IMR-90 (cell line): ENCODE data around the gene NKX2-1. TPM values are rescaled to one million over a fixed set of nuclear protein-coding genes. Genes with fewer than 3 reads are reported as not detected.

Experiments
- ATAC-seq: fragments of 200-7000 bp; cut with Tn5 transposase; 2 replicates; pipeline ENCODE4 v1.9.1; 2020; ENCODE audit warnings: low read depth, mild to moderate bottlenecking, moderate library complexity
- BruUV-seq: library from RNA; stranded (reverse); fragments of 400-500 nt; replicated peaks from 2 replicates; lab custom pipeline; 2021; lab: Mats Ljungman, UMichigan
- CTCF ChIA-PET: fragments of 300-600 bp; formaldehyde crosslinking; extraction: SDS; loops from one replicate; lab custom pipeline; 2021; ENCODE audit warnings: antibody characterized with exemption; lab: Yijun Ruan, JAX
- POLR2A ChIA-PET: fragments of 300-600 bp; sonication (Branson Sonifier 250); formaldehyde crosslinking; loops from one replicate; lab custom pipeline; 2022; ENCODE audit warnings: antibody characterized with exemption; ENCODE audit not compliant: unreplicated experiment; lab: Charles Lee
- DNase-seq: peaks from one replicate; pipeline ENCODE4 v3.0.0; 2013
- H2AFZ ChIP-seq: replicated peaks from 2 replicates; pipeline ENCODE3; 2013; ENCODE audit warnings: low read length, mild to moderate bottlenecking; ENCODE audit not compliant: poor library complexity
- H2AK5ac ChIP-seq: 2 replicates; pipeline ENCODE4 v1.6.1; 2013; ENCODE audit warnings: low read depth, low read length, inconsistent platforms
- H2AK9ac ChIP-seq: replicated peaks from 2 replicates; pipeline ENCODE3; 2013; ENCODE audit warnings: mild to moderate bottlenecking, low read depth, low read length, moderate library complexity; ENCODE audit not compliant: poor library complexity
- H2BK120ac ChIP-seq: 2 replicates; pipeline ENCODE4 v1.6.1; 2013; ENCODE audit warnings: low read depth, low read length, inconsistent platforms
- H2BK15ac ChIP-seq: 3 replicates; pipeline ENCODE4 v1.6.1; 2013; ENCODE audit warnings: low read depth, low read length, inconsistent platforms
- H2BK20ac ChIP-seq: 2 replicates; pipeline ENCODE4 v1.6.1; 2013; ENCODE audit warnings: low read depth, mild to moderate bottlenecking, inconsistent platforms, low read length, moderate library complexity
- H2BK5ac ChIP-seq: 2 replicates; pipeline ENCODE4 v1.6.1; 2013; ENCODE audit warnings: mild to moderate bottlenecking, low read depth, low read length, inconsistent platforms; ENCODE audit not compliant: poor library complexity, severe bottlenecking
- H3K14ac ChIP-seq: replicated peaks from 2 replicates; pipeline ENCODE4 v1.6.1; 2013; ENCODE audit warnings: low read depth, low read length, inconsistent platforms
- H3K18ac ChIP-seq: 2 replicates; pipeline ENCODE4 v1.6.1; 2013; ENCODE audit warnings: low read depth, low read length, control low read depth
- H3K23ac ChIP-seq: 2 replicates; pipeline ENCODE4 v1.6.1; 2013; ENCODE audit warnings: low read depth, low read length, inconsistent platforms
- H3K27ac ChIP-seq: 2 replicates; pipeline ENCODE4 v1.5.1; 2013; ENCODE audit warnings: mild to moderate bottlenecking, control low read depth, low read length; ENCODE audit not compliant: insufficient read depth
- H3K27me3 ChIP-seq: 2 replicates; pipeline ENCODE4 v1.6.1; 2013; ENCODE audit warnings: low read length; ENCODE audit not compliant: control insufficient read depth, insufficient read depth
- H3K36me3 ChIP-seq: 2 replicates; pipeline ENCODE4 v1.6.1; 2013; ENCODE audit warnings: low read length, mixed read lengths; ENCODE audit not compliant: control insufficient read depth, insufficient read depth
- H3K4ac ChIP-seq: 2 replicates; pipeline ENCODE4 v1.6.1; 2013; ENCODE audit warnings: low read depth, low read length, inconsistent platforms
- H3K4me1 ChIP-seq: 2 replicates; pipeline ENCODE4 v1.6.1; 2013; ENCODE audit warnings: low read length, mixed read lengths; ENCODE audit not compliant: control insufficient read depth, insufficient read depth
- H3K4me2 ChIP-seq: 2 replicates; pipeline ENCODE4 v1.6.1; 2013; ENCODE audit warnings: low read depth, mild to moderate bottlenecking, control low read depth, low read length, moderate library complexity
- H3K4me3 ChIP-seq: 2 replicates; pipeline ENCODE4 v1.5.1; 2013; ENCODE audit warnings: low read depth, mild to moderate bottlenecking, control low read depth, low read length, moderate library complexity; ENCODE audit not compliant: insufficient read depth
- H3K56ac ChIP-seq: 2 replicates; pipeline ENCODE4 v1.6.1; 2013; ENCODE audit warnings: low read length, inconsistent platforms; ENCODE audit not compliant: insufficient read depth; ENCODE audit errors: extremely low read depth
- H3K79me1 ChIP-seq, 2 experiments: 2 replicates each; pipeline ENCODE4 v1.6.1; 2013; ENCODE audit warnings: low read length in 2 of 2, inconsistent platforms in 1 of 2, low read depth in 1 of 2
- H3K9ac ChIP-seq: 2 replicates; pipeline ENCODE4 v1.6.1; 2013; ENCODE audit warnings: low read depth, low read length, control low read depth
- H3K9me1 ChIP-seq: 2 replicates; pipeline ENCODE4 v1.6.1; 2013; ENCODE audit warnings: low read length, inconsistent platforms; ENCODE audit not compliant: insufficient read depth
- H3K9me3 ChIP-seq: 2 replicates; pipeline ENCODE4 v1.6.1; 2013; ENCODE audit warnings: low read length; ENCODE audit not compliant: control insufficient read depth, insufficient read depth
- H4K20me1 ChIP-seq: 2 replicates; pipeline ENCODE4 v1.6.1; 2013; ENCODE audit warnings: low read length, inconsistent platforms; ENCODE audit not compliant: insufficient read depth
- H4K5ac ChIP-seq: 2 replicates; pipeline ENCODE4 v1.6.1; 2013; ENCODE audit warnings: mild to moderate bottlenecking, low read depth, low read length, control low read depth
- H4K8ac ChIP-seq, 2 experiments: 2 replicates each; pipeline ENCODE4 v1.6.1; 2013; ENCODE audit warnings: low read depth in 2 of 2, low read length in 2 of 2, control low read depth in 1 of 2, inconsistent platforms in 1 of 2
- H4K91ac ChIP-seq: 2 replicates; pipeline ENCODE4 v1.6.1; 2013; ENCODE audit warnings: low read depth, low read length, inconsistent platforms; ENCODE audit not compliant: insufficient read depth
- BHLHE40 ChIP-seq: fragments of 150-350 bp; IDR thresholded peaks from 2 replicates; pipeline ENCODE4 v1.6.1; 2016; ENCODE audit warnings: mild to moderate bottlenecking, low read depth, low read length
- CEBPB ChIP-seq: IDR thresholded peaks from 2 replicates; pipeline ENCODE4 v1.6.1; 2012; ENCODE audit warnings: low read depth, low read length, improper control_type of control experiment
- CHD1 ChIP-seq: IDR thresholded peaks from 2 replicates; pipeline ENCODE4 v1.6.1; 2012; ENCODE audit warnings: low read depth, low read length, improper control_type of control experiment
- CTCF ChIP-seq: conservative IDR thresholded peaks from 2 replicates; pipeline ENCODE4 v1.5.1; 2012; ENCODE audit warnings: mild to moderate bottlenecking, low read depth, low read length, improper control_type of control experiment
- ELK1 ChIP-seq: fragments of 150-350 bp; IDR thresholded peaks from 2 replicates; pipeline ENCODE4 v1.6.1; 2016; ENCODE audit warnings: low read depth, mild to moderate bottlenecking, low read length, moderate library complexity, borderline replicate concordance
- FOS ChIP-seq: fragments of 150-350 bp; IDR thresholded peaks from 2 replicates; pipeline ENCODE4 v1.6.1; 2016; ENCODE audit warnings: low read depth, low read length
- MAFK ChIP-seq: IDR thresholded peaks from 2 replicates; pipeline ENCODE4 v1.6.1; 2012; ENCODE audit warnings: low read depth, low read length, improper control_type of control experiment
- MAZ ChIP-seq: IDR thresholded peaks from 2 replicates; pipeline ENCODE4 v1.6.1; 2012; ENCODE audit warnings: low read depth, mild to moderate bottlenecking, low read length, improper control_type of control experiment, moderate library complexity, borderline replicate concordance
- MXI1 ChIP-seq: IDR thresholded peaks from 2 replicates; pipeline ENCODE4 v1.6.1; 2012; ENCODE audit warnings: low read depth, mild to moderate bottlenecking, low read length, moderate library complexity, borderline replicate concordance
- NFE2L2 ChIP-seq: fragments of 150-350 bp; IDR thresholded peaks from 2 replicates; pipeline ENCODE4 v1.6.1; 2016; ENCODE audit warnings: low read depth, mild to moderate bottlenecking, low read length
- POLR2A ChIP-seq: IDR thresholded peaks from 2 replicates; pipeline ENCODE4 v1.6.1; 2012; ENCODE audit warnings: mild to moderate bottlenecking, low read depth, low read length
- RAD21 ChIP-seq: IDR thresholded peaks from 2 replicates; pipeline ENCODE4 v1.6.1; 2012; ENCODE audit warnings: low read length, improper control_type of control experiment
- RCOR1 ChIP-seq: IDR thresholded peaks from 2 replicates; pipeline ENCODE4 v1.6.1; 2012; ENCODE audit warnings: mild to moderate bottlenecking, low read length, improper control_type of control experiment; ENCODE audit not compliant: insufficient replicate concordance
- RFX5 ChIP-seq: IDR thresholded peaks from 2 replicates; pipeline ENCODE4 v1.8.0; 2012; ENCODE audit warnings: low read depth, mild to moderate bottlenecking, low read length, moderate library complexity
- SMC3 ChIP-seq: fragments of 150-350 bp; IDR thresholded peaks from 2 replicates; pipeline ENCODE4 v1.6.1; 2016; ENCODE audit warnings: low read depth, mild to moderate bottlenecking, antibody characterized with exemption, low read length, moderate library complexity
- USF2 ChIP-seq: fragments of 150-350 bp; IDR thresholded peaks from 2 replicates; pipeline ENCODE4 v1.6.1; 2017; ENCODE audit warnings: mild to moderate bottlenecking, antibody characterized with exemption, low read length, low read depth
- WGBS, 2 experiments: methylation state at CpG; one replicate each; pipeline versions ENCODE4 v1.1.5 to v1.1.7; 2013; ENCODE audit warnings: missing lambda C conversion rate in 2 of 2; ENCODE audit not compliant: insufficient read length in 1 of 2; ENCODE audit errors: extremely low coverage in 2 of 2; 5-methylcytosine and 5-hydroxymethylcytosine counted together
- dilution Hi-C: fragments of 300-500 bp; cut with HindIII; formaldehyde crosslinking; loops from one replicate; pipeline ENCODE4 v1.14.3; 2018; ENCODE audit warnings: low sequenced_read_pairs; ENCODE audit not compliant: unreplicated experiment
- in situ Hi-C: fragments of 300-500 bp; cut with MboI; formaldehyde crosslinking; loops from 3 replicates; pipeline ENCODE4 v1.14.3; 2019; ENCODE audit warnings: low sequenced_read_pairs, inconsistent platforms, mixed read lengths
- intact Hi-C: fragments of 100-400 bp; cut with micrococcal nuclease; formaldehyde crosslinking; loops from 2 replicates; pipeline ENCODE4 v1.10.0; 2022
- polyA plus RNA-seq, 3 experiments: library from polyadenylated mRNA; depleted of rRNA; stranded (reverse); fragments of >200 nt; gene quantifications; 2 replicates each; pipeline ENCODE4 v1.2.3, GENCODE V29; 2012; ENCODE audit warnings: low replicate concordance in 1 of 3
- total RNA-seq: library from RNA; depleted of rRNA; stranded (reverse); fragments of >200 nt; gene quantifications from 2 replicates; pipeline ENCODE4 v1.2.3, GENCODE V29; 2012

NKX2-1 gene
- total and polyA plus RNA-seq, 2 of the 4 experiments (the other 2 are of a cell fraction): not detected

- H3K23ac ChIP-seq: no peak overlapping the region
- TF ChIP-seq RCOR1 (no peak), CTCF (no peak), MAFK (no peak), POLR2A (no peak), FOS (no peak), CHD1 (no peak), MXI1 (no peak), RAD21 (no peak), CEBPB (no peak), RFX5 (no peak), ELK1 (no peak), USF2 (no peak), NFE2L2 (no peak), MAZ (no peak), SMC3 (no peak), BHLHE40 (no peak)
- no peak overlapping the region for H2BK5ac ChIP-seq
- no peak overlapping the region for H4K8ac ChIP-seq
- H2BK120ac ChIP-seq: no peak overlapping the region
- no peaks in the 10 kb centered on the region for H3K4me1 ChIP-seq
- no peak overlapping the region for H4K5ac ChIP-seq
- intact Hi-C loops (no loop called here), dilution Hi-C loops (no loop called here), in situ Hi-C loops (no loop called here)
- DNase-seq (no peak), ATAC-seq (no peak)
- no peaks in the 10 kb centered on the region for H3K36me3 ChIP-seq
- H3K9me1 ChIP-seq: no peaks in the 10 kb centered on the region
- no peak overlapping the region for H4K91ac ChIP-seq
- H2AK9ac ChIP-seq: no peak overlapping the region
- H2AK5ac ChIP-seq: no peak overlapping the region
- peaks cover 86% of the 10 kb centered on the region for H3K27me3 ChIP-seq
- BruUV-seq: no TSS peak
- H3K4me3 ChIP-seq: no peak overlapping the region
- H3K18ac ChIP-seq: no peak overlapping the region
- no peak overlapping the region for H2BK20ac ChIP-seq
- no peak overlapping the region for H3K27ac ChIP-seq
- H3K56ac ChIP-seq: no peak overlapping the region
- H3K4ac ChIP-seq: no peak overlapping the region
- no peaks in the 10 kb centered on the region for H4K20me1 ChIP-seq
- no peak overlapping the region for H3K4me2 ChIP-seq
- POLR2A ChIA-PET: no interaction called here
- 3% methylated on average over 5 of the region's 7 CpGs; no CpG with 5 or more reads in 1 of the 2 experiments for WGBS, 2 experiments
- no peak overlapping the region for H3K14ac ChIP-seq
- H3K79me1 ChIP-seq: no peaks in the 10 kb centered on the region
- no peak overlapping the region for H2BK15ac ChIP-seq
- peaks cover 5% of the 10 kb centered on the region for H3K9me3 ChIP-seq
- no peak overlapping the region for H2AFZ ChIP-seq
- CTCF ChIA-PET: no interaction called here
- H3K9ac ChIP-seq: no peak overlapping the region
These were observed 7.9 kb downstream of the NKX2-1 start for GRCh38 chr14:36511981-36512584.
